Measurements from ENCODE around the gene PDZRN3. TPM values are rescaled to one million over a fixed set of nuclear protein-coding genes. Genes with fewer than 3 reads are reported as not detected.

PDZRN3 gene
- total RNA-seq, 1 experiment from 2014 or later: 5.9 TPM

GRCh38 chr3:73536336-73536895 lies 88.3 kb downstream of the PDZRN3 start:
- H3K27me3 ChIP-seq (ENCODE audit: insufficient read depth, low read length): no peaks in the 10 kb centered on the region
- H3K23me2 ChIP-seq (ENCODE audit: insufficient read length, low read depth, low read length, poor library complexity, severe bottlenecking): no peaks in the 10 kb centered on the region
- no peak overlapping the region for H2BK15ac ChIP-seq (ENCODE audit: low read depth, low read length)
- no peak for DNase-seq
- H3K14ac ChIP-seq (ENCODE audit: insufficient read depth, low read length): no peak overlapping the region
- H3K4me3 Mint-ChIP-seq: no peak overlapping the region
- H3K27ac ChIP-seq (ENCODE audit: insufficient read length, low read depth, low read length): no peak overlapping the region
- no peak overlapping the region for H3K23ac ChIP-seq (ENCODE audit: insufficient read length, low read depth, low read length)
- H4K5ac ChIP-seq (ENCODE audit: insufficient read length, low read depth, low read length): no peak overlapping the region
- no peak overlapping the region for H2AFZ ChIP-seq (ENCODE audit: low read length)
- no peak overlapping the region for H3K9ac ChIP-seq (ENCODE audit: extremely low read depth, insufficient read length, low read length)
- no peaks in the 10 kb centered on the region for H3K79me2 ChIP-seq (ENCODE audit: insufficient read depth, low read length)
- peaks cover 35 to 36% of the 10 kb centered on the region in 2 experiments for H3K4me1 Mint-ChIP-seq
- H3K79me1 ChIP-seq (ENCODE audit: insufficient read depth, low read depth, low read length, poor library complexity, severe bottlenecking): no peaks in the 10 kb centered on the region
- H2BK5ac ChIP-seq (ENCODE audit: insufficient read length, low read length): no peak overlapping the region
- TF ChIP-seq CTCF (conservative IDR thresholded peaks at IDR 0.05): no peak
- H3T11ph ChIP-seq (ENCODE audit: low read length): no peak overlapping the region
- no peak overlapping the region for H4K8ac ChIP-seq (replicated peaks; ENCODE audit: insufficient read length, low read depth, low read length)
- H3K36me3 Mint-ChIP-seq (ENCODE audit: insufficient read depth in 1 of 3, low read depth in 3 of 3): no peaks in the 10 kb centered on the region; a peak in 1 of 7 replicates
- H4K20me1 ChIP-seq (ENCODE audit: control insufficient read depth, insufficient read depth, insufficient read length): no peaks in the 10 kb centered on the region
- no peak overlapping the region for H3K18ac ChIP-seq (ENCODE audit: insufficient read length, low read depth, low read length)
- no peaks in the 10 kb centered on the region for H3K27me3 Mint-ChIP-seq (ENCODE audit: low read depth)
- H3K4ac ChIP-seq (ENCODE audit: low read depth, low read length): no peak overlapping the region
- H3K4me1 ChIP-seq (ENCODE audit: insufficient read depth, low read length): peaks cover 7% of the 10 kb centered on the region
- no peaks in the 10 kb centered on the region for H3K9me3 ChIP-seq (ENCODE audit: control insufficient read depth, low read depth, low read length)
- no peak overlapping the region for H3K56ac ChIP-seq (ENCODE audit: insufficient read length, low read depth, low read length)
- no peak overlapping the region for H2AK5ac ChIP-seq (ENCODE audit: insufficient read length, low read length)
- no peak overlapping the region for H4K91ac ChIP-seq (ENCODE audit: insufficient read length, low read depth, low read length)
- peak overlapping the region in 1 of 3 experiments; percentile 45; a peak in 1 of 7 replicates for H3K27ac Mint-ChIP-seq
- H2BK12ac ChIP-seq (ENCODE audit: insufficient read length, low read depth, low read length): no peak overlapping the region
- no peak overlapping the region for H2BK20ac ChIP-seq (ENCODE audit: low read depth, low read length, poor library complexity, severe bottlenecking)
- WGBS (ENCODE audit: extremely low coverage, insufficient read length, low lambda C conversion rate): no CpG with 5 or more reads among the region's 4 CpGs
- no peak overlapping the region for H2BK120ac ChIP-seq (ENCODE audit: low read depth, low read length, poor library complexity, severe bottlenecking)
- H3K4me2 ChIP-seq (ENCODE audit: insufficient read depth, insufficient read length, low read length): no peak overlapping the region
- H3K9me3 Mint-ChIP-seq: no peaks in the 10 kb centered on the region

Measured in H9 (cell line).